Fibroblast of lung (primary cell): ENCODE results near the gene ZNF280A.

Experiments used
- CTCF ChIP-seq, 2 donors: IDR thresholded peaks in 1 of 2; conservative IDR thresholded peaks in 1 of 2; 1 replicate in 1 of 2; 2 replicates in 1 of 2; pipeline ENCODE4 v1.5.1; 2011 to 2012; ENCODE audit warnings: low read length in 2 of 2, control low read depth in 1 of 2, inconsistent platforms in 1 of 2, low read depth in 1 of 2, mild to moderate bottlenecking in 1 of 2
- EZH2 ChIP-seq: IDR thresholded peaks from 2 replicates; pipeline ENCODE4 v1.5.1; 2012; ENCODE audit warnings: low read length, control low read depth, mild to moderate bottlenecking; ENCODE audit errors: missing control alignments

DNA sequence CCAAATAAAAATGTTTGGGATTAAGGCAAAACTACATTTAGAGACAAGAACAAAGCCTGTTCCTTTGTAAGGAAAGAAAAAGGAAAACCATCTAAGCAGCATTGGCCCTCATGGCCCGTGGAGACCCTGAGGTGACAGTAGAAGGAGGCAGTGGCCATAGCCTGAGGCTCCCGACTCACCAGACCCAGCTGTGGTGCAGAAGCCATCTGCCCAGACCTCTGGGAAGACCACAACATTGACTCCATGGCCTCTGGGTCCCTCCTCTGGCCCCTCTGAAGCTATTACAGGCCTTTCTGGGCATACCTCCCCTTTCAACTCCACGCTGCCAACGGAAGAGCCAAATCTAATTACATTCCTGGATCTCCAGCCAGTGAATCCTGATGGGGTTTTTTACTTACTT is 32.6 kb upstream of the ZNF280A start:
- TF ChIP-seq CTCF (conservative IDR thresholded peaks at IDR 0.05 in 1 of 2, IDR thresholded peaks at IDR 0.05 in 1 of 2; ENCODE audit: low read depth in 1 of 2, low read length in 2 of 2) = no peak
- TF ChIP-seq EZH2 = no peak
